ENCODE data around the gene CD74.

Gene CD74

GRCh38 chr5:150442699-150443080 is 30.0 kb upstream of the CD74 start:
- no peak for TF ChIP-seq CTCF (conservative IDR thresholded peaks at IDR 0.05; ENCODE audit: control insufficient read depth, insufficient read depth, low read depth, low read length)
- no peak overlapping the region for H3K4me3 ChIP-seq (ENCODE audit: control insufficient read depth, low read depth, low read length)
- DNase-seq (ENCODE audit: low read depth), result no peak

GRCh38 chr5:150441813-150442698 is 29.3 kb upstream of the CD74 start:
- no peak overlapping the region for H3K4me3 ChIP-seq (ENCODE audit: control insufficient read depth, low read depth, low read length)
- no peak for TF ChIP-seq CTCF (conservative IDR thresholded peaks at IDR 0.05; ENCODE audit: control insufficient read depth, insufficient read depth, low read depth, low read length)
- no peak for DNase-seq (ENCODE audit: low read depth)

GRCh38 chr5:150440948-150441812 is 28.5 kb upstream of the CD74 start:
- no peak for TF ChIP-seq CTCF (conservative IDR thresholded peaks at IDR 0.05; ENCODE audit: control insufficient read depth, insufficient read depth, low read depth, low read length)
- H3K4me3 ChIP-seq (ENCODE audit: control insufficient read depth, low read depth, low read length), result no peak overlapping the region
- DNase-seq (ENCODE audit: low read depth), result no peak

- H3K4me3 ChIP-seq (ENCODE audit: control insufficient read depth, low read depth, low read length), result no peak overlapping the region
- DNase-seq (ENCODE audit: low read depth), result peak; percentile 33
- peak; percentile 69 for TF ChIP-seq CTCF (conservative IDR thresholded peaks at IDR 0.05; ENCODE audit: control insufficient read depth, insufficient read depth, low read depth, low read length)
Observed at GRCh38 chr5:150438873-150439546, 26.3 kb upstream of the CD74 start.

- TF ChIP-seq CTCF (conservative IDR thresholded peaks at IDR 0.05; ENCODE audit: control insufficient read depth, insufficient read depth, low read depth, low read length), result peak; percentile 75
- H3K4me3 ChIP-seq (ENCODE audit: control insufficient read depth, low read depth, low read length), result no peak overlapping the region
- DNase-seq (ENCODE audit: low read depth), result peak; percentile 86
Observed at GRCh38 chr5:150436141-150436680, 23.5 kb upstream of the CD74 start.

- no peak overlapping the region for H3K4me3 ChIP-seq (ENCODE audit: control insufficient read depth, low read depth, low read length)
- TF ChIP-seq CTCF (conservative IDR thresholded peaks at IDR 0.05; ENCODE audit: control insufficient read depth, insufficient read depth, low read depth, low read length), result no peak
- DNase-seq (ENCODE audit: low read depth), result peak; percentile 73
Observed at GRCh38 chr5:150434464-150434863, 21.8 kb upstream of the CD74 start.

All from fibroblast of mammary gland (primary cell).